ACHN (cell line): ENCODE measurements around the gene FOXL3.

ENCODE experiments used
- DNase-seq: peaks from one replicate; pipeline ENCODE4 v3.0.0-alpha.2; 2015
- in situ Hi-C: cut with HindIII; loops from 2 replicates; pipeline ENCODE4 v1.10.0; 2017; ENCODE audit warnings: low sequenced_read_pairs, low pct_ligation_motif_present, low pct_unique_long_range_greater_than_20kb

Gene FOXL3

GRCh38 chr7:340200-340937, 50.4 kb downstream of the FOXL3 start:
- DNase-seq = no peak
- in situ Hi-C loops = no loop called here
